HG03521 (cell line): ENCODE results near the gene STX8.
"Not testable (repeated sequence)": the region's sequence is repeated elsewhere in the genome, so short reads cannot be mapped to it uniquely, and the experiment has no call there.

ENCODE experiments used
- ATAC-seq: cut with Tn5 transposase; IDR thresholded peaks from one replicate; pipeline ENCODE4 v1.9.1; 2021; ENCODE audit warnings: mild to moderate bottlenecking, moderate library complexity; ENCODE audit not compliant: unreplicated experiment

Gene STX8

GRCh38 chr17:9408381-9408780 lies 167.2 kb downstream of the STX8 start:
- ATAC-seq = no peak

- ATAC-seq = no peak
Observed at GRCh38 chr17:9406046-9406606, 169.5 kb downstream of the STX8 start.

- ATAC-seq = no peak
Observed at GRCh38 chr17:9403257-9403656, 172.4 kb downstream of the STX8 start.

GRCh38 chr17:9402590-9403199 lies 172.9 kb downstream of the STX8 start:
- no peak for ATAC-seq

- ATAC-seq = no peak
Observed at GRCh38 chr17:9401434-9401833, 174.2 kb downstream of the STX8 start.

GRCh38 chr17:9389111-9389527 lies 186.5 kb downstream of the STX8 start:
- no peak for ATAC-seq

GRCh38 chr17:9386401-9386800 lies 189.2 kb downstream of the STX8 start:
- no peak for ATAC-seq

GRCh38 chr17:9383826-9384225 lies 191.8 kb downstream of the STX8 start:
- ATAC-seq = no peak

GRCh38 chr17:9382626-9383025 lies 193.0 kb downstream of the STX8 start:
- no peak for ATAC-seq

- ATAC-seq = no peak
Observed at GRCh38 chr17:9381068-9381467, 194.6 kb downstream of the STX8 start.

- ATAC-seq = no peak
Observed at GRCh38 chr17:9380361-9380760, 195.3 kb downstream of the STX8 start.

- not testable (repeated sequence) for ATAC-seq
Observed at GRCh38 chr17:9376177-9376576, 199.4 kb downstream of the STX8 start.

GRCh38 chr17:9371019-9371418 lies 204.6 kb downstream of the STX8 start:
- no peak for ATAC-seq

- no peak for ATAC-seq
Observed at GRCh38 chr17:9370467-9370866, 205.2 kb downstream of the STX8 start.

GRCh38 chr17:9368631-9369030 lies 207.0 kb downstream of the STX8 start:
- ATAC-seq = no peak

- ATAC-seq = no peak
Observed at GRCh38 chr17:9367156-9367555, 208.5 kb downstream of the STX8 start.

- no peak for ATAC-seq
Observed at GRCh38 chr17:9364837-9365430, 210.7 kb downstream of the STX8 start.

- no peak for ATAC-seq
Observed at GRCh38 chr17:9363440-9364350, 211.9 kb downstream of the STX8 start.

GRCh38 chr17:9361188-9361955 lies 214.2 kb downstream of the STX8 start:
- no peak for ATAC-seq

- no peak for ATAC-seq
Observed at GRCh38 chr17:9360677-9361081, 214.9 kb downstream of the STX8 start.

- no peak for ATAC-seq
Observed at GRCh38 chr17:9356488-9356911, 219.1 kb downstream of the STX8 start.
